ENCODE measurements around the gene DNASE1L3. TPM values are rescaled to one million over a fixed set of nuclear protein-coding genes. Genes with fewer than 3 reads are reported as not detected.
"Not testable (repeated sequence)": the region's sequence is repeated elsewhere in the genome, so short reads cannot be mapped to it uniquely, and the experiment has no call there.

The DNASE1L3 gene
- total RNA-seq, 1 donor from 2014 or later = 0.22 TPM

DNA sequence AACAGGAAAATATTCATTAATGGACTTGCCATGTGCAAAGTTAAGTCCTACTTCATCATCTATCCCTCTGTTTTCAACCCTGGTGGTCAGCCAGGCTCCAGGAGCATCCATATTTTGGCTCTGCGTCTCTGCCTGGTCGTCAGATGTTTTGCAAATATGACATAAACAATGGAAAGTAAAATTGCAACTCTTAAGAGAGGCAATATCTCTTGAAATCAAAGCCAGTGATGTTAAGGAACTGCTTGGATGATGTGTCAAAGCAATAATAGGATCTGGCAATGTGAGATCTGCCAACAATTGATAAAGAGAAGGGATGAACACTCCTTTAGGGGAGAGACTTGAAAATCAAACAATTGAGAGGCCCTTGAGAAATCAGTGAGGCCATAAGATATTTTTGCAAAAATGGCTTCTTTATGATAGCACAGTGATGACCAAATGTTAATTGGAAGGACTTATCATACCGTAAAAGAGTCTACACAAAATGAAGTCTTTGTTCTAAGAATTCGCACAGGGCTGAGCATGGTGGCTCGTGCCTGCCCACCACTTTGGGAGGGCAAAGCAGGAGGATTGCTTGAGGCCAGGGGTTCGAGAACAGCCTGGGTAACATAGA lies 33.3 kb upstream of the DNASE1L3 start:
- no peak overlapping the region for H3K27ac Mint-ChIP-seq
- peaks cover 5% of the 10 kb centered on the region for H3K27me3 Mint-ChIP-seq (ENCODE audit: low read depth)
- no peak overlapping the region for H3K4me3 Mint-ChIP-seq
- H3K9me3 Mint-ChIP-seq = no peaks in the 10 kb centered on the region
- H3K4me1 Mint-ChIP-seq = no peaks in the 10 kb centered on the region
- DNase-seq (ENCODE audit: low spot score in 2 of 2, unreplicated experiment in 2 of 2) = no peak
- TF ChIP-seq, protein P1, sequence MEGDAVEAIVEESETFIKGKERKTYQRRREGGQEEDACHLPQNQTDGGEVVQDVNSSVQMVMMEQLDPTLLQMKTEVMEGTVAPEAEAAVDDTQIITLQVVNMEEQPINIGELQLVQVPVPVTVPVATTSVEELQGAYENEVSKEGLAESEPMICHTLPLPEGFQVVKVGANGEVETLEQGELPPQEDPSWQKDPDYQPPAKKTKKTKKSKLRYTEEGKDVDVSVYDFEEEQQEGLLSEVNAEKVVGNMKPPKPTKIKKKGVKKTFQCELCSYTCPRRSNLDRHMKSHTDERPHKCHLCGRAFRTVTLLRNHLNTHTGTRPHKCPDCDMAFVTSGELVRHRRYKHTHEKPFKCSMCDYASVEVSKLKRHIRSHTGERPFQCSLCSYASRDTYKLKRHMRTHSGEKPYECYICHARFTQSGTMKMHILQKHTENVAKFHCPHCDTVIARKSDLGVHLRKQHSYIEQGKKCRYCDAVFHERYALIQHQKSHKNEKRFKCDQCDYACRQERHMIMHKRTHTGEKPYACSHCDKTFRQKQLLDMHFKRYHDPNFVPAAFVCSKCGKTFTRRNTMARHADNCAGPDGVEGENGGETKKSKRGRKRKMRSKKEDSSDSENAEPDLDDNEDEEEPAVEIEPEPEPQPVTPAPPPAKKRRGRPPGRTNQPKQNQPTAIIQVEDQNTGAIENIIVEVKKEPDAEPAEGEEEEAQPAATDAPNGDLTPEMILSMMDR (IDR thresholded peaks at IDR 0.05; ENCODE audit: unreplicated experiment) = no peak
- H3K36me3 Mint-ChIP-seq = no peaks in the 10 kb centered on the region

DNA sequence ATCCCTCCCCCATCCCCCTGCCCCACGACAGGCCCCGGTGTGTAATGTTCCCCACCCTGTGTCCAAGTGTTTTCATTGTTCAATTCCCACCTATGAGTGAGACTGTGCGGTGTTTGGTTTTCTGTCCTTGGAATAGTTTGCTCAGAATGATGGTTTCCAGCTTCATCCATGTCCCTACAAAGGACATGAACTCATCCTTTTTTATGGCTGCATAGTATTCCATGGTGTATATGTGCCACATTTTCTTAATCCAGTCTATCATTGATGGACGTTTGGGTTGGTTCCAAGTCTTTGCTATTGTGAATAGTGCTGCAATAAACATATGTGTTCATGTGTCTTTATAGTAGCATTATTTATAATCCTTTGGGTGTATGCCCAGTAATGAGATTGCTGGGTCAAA lies 32.1 kb upstream of the DNASE1L3 start:
- H3K4me3 Mint-ChIP-seq, H3K36me3 Mint-ChIP-seq, H3K27ac Mint-ChIP-seq: not testable (repeated sequence)

DNA sequence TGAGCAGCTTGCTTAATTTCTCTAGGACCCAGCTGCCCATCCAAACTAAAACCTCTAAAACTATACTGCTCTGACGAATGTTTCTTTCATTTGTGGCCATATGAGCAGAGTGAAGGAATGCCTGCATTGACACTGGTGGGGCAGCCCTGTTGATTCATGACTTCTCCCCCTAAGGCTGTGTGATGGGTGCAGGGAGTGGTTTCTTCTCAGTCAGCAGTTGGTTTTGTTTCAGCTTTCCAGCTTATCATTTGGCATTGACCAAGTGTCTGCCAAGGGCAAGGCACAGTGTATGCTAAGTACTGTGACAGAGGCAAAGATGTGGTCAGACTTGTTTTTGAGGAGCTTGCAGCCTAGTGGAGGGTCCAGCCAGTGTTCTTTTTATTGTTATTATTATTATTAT lies 31.6 kb upstream of the DNASE1L3 start:
- Mint-ChIP-seq H3K9me3 (no peaks in the 10 kb centered on the region), H3K27ac (no peak overlapping the region), H3K4me3 (no peak overlapping the region), H3K36me3 (no peaks in the 10 kb centered on the region), H3K4me1 (peaks cover 5% of the 10 kb centered on the region), H3K27me3 (ENCODE audit: low read depth) (peaks cover 13% of the 10 kb centered on the region)
- no peak for DNase-seq (ENCODE audit: low spot score in 2 of 2, unreplicated experiment in 2 of 2)
- TF ChIP-seq, protein P1 (IDR thresholded peaks at IDR 0.05; ENCODE audit: unreplicated experiment) = no peak

More for the DNA sequence above, 32.1 kb upstream of the DNASE1L3 start:
- not testable (repeated sequence) for H3K4me1 Mint-ChIP-seq; DNase-seq (ENCODE audit: low spot score in 2 of 2, unreplicated experiment in 2 of 2); H3K9me3 Mint-ChIP-seq
- H3K27me3 Mint-ChIP-seq (ENCODE audit: low read depth) = peaks cover 13% of the 10 kb centered on the region

DNA sequence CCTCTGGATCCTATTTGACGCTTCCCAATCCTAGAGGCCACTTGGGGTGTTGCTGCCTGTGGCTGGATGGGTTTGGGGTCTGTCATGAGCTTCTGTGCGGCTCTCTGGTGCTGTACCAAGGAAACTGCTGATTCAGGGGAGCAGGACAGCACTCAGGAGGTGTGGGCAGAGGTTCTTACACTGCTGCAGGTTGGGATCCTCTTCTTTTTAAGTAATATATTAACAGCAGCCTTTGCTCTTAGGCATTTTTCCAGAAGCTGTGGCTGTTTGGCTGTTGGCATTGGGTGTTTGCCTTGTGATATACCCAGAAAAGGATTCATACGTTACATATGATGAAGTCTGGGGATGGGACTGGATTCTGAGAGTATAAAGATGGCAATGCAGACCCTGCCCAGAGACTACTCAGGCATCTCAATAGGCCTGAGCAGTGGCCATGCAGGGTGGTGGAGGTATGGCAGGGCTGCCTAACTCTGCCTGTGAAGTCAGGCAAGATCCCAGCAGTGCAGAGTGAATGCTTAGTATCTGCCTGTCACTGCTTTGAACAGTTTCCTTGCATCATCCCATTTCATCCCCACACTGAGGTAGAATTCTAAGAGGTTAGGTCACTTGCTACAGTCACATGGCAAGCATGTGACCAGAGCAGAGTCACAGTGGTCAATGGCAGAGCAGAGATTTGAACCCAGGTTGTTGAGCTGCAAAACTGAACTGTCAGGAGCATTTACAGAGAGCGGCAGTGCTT lies 30.7 kb upstream of the DNASE1L3 start:
- peaks cover 14% of the 10 kb centered on the region for H3K27me3 Mint-ChIP-seq (ENCODE audit: low read depth)
- TF ChIP-seq, protein P1 (IDR thresholded peaks at IDR 0.05; ENCODE audit: unreplicated experiment) = no peak
- no peak for DNase-seq (ENCODE audit: low spot score in 2 of 2, unreplicated experiment in 2 of 2)
- no peaks in the 10 kb centered on the region for H3K36me3 Mint-ChIP-seq
- no peak overlapping the region for H3K4me3 Mint-ChIP-seq
- no peaks in the 10 kb centered on the region for H3K9me3 Mint-ChIP-seq
- peaks cover 5% of the 10 kb centered on the region for H3K4me1 Mint-ChIP-seq
- H3K27ac Mint-ChIP-seq = no peak overlapping the region

DNA sequence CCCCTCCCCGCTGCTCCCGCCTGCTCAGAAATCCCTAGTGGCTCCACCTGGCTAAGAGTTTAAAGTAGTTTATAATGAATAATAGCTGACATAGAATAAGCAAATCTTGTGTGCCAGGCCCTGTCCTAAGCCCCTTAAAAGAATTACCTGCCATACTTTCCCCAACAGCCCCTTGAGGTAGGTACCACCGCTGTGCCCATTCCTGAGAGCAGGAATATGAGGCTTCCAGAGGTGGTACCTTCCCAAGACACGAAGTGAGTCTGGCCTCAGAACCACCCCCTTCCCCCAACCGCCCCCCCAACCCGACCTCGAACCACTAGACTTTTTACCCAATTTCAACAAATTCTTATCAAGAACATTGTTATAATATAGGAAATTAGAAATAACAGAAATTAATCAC lies 28.1 kb upstream of the DNASE1L3 start:
- Mint-ChIP-seq H3K4me3 (peak overlapping the region; percentile 81), H3K9me3 (no peaks in the 10 kb centered on the region), H3K4me1 (peaks cover 5% of the 10 kb centered on the region), H3K27ac (no peak overlapping the region), H3K27me3 (ENCODE audit: low read depth) (peaks cover 32% of the 10 kb centered on the region), H3K36me3 (no peaks in the 10 kb centered on the region)
- no peak for DNase-seq (ENCODE audit: low spot score in 2 of 2, unreplicated experiment in 2 of 2)
- TF ChIP-seq, protein P1 (IDR thresholded peaks at IDR 0.05; ENCODE audit: unreplicated experiment) = no peak

DNA sequence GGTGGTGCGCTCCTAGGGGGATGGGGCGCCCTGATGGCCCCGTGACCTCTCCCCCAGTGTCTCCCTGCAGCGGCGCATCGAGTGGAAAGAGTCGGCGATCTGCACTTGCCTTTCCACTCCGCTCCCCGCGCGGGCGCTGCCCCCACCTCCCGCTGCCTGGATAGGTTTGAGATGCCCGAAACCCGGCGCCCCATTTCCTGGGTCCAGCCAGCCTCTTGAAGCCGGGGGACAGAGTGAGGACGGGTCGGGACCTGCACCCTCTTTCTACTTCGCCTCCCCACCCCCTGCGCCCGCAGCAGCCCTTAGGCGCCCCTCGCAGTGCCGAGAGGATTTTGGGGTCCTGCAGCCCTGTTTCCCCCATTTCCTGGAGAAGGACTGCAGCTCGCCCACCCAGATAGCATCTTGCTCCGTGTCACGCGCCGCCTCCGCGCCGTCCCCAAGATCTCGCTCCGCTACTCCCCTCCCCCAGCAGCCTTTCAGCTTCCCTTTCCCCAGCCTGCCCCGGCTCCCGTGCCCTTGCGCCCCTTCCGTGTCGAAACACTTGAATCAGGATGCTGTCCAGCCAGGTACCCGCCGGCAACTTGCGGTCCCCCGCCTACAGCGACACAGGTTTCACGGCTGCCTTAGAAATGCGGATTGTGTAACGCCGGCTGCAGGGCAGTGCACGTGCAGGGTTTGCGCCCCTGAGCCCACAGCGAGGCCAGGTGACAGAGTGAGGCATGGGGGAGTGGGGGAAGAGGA lies 27.3 kb upstream of the DNASE1L3 start:
- TF ChIP-seq, protein P1 (IDR thresholded peaks at IDR 0.05; ENCODE audit: unreplicated experiment) = no peak
- Mint-ChIP-seq H3K27ac (peak overlapping the region; percentile 71), H3K36me3 (no peaks in the 10 kb centered on the region), H3K27me3 (ENCODE audit: low read depth) (peaks cover 39% of the 10 kb centered on the region), H3K4me3 (peak overlapping the region; percentile 81), H3K9me3 (no peaks in the 10 kb centered on the region), H3K4me1 (peaks cover 5% of the 10 kb centered on the region)
- peak in 1 of 2 experiments; percentile 48 for DNase-seq (ENCODE audit: low spot score in 2 of 2, unreplicated experiment in 2 of 2)
